Measurements from ENCODE around the gene LGALS3BP.
"Not testable (repeated sequence)": the region's sequence is repeated elsewhere in the genome, so short reads cannot be mapped to it uniquely, and the experiment has no call there.

The LGALS3BP gene

DNA sequence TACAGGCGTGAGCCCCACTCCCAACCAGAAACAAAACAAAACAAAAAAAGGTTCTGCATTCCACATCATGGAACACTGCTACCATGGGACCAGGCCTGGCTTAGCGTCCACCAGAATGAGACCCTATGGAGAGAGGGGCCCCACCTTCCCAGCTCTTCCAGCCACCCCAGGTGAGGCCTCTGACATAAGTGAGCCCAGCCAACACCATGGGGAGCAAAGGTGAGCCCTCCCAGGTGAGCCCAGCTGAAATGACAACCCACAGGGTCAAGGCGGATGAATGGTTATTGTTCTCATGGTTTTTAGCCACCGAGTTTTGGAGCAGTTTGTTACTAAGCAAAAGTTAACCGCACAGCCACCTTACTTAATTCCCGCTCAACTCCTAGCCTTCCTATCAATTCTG is 16.3 kb downstream of the LGALS3BP start:
- DNase-seq (ENCODE audit: low read depth in 2 of 2) = no peak

GRCh38 chr17:78962984-78963348 is 16.8 kb downstream of the LGALS3BP start:
- DNase-seq (ENCODE audit: low read depth in 2 of 2) = not testable (repeated sequence)

GRCh38 chr17:78962345-78962983 is 17.3 kb downstream of the LGALS3BP start:
- DNase-seq (ENCODE audit: low read depth in 2 of 2) = no peak

DNA sequence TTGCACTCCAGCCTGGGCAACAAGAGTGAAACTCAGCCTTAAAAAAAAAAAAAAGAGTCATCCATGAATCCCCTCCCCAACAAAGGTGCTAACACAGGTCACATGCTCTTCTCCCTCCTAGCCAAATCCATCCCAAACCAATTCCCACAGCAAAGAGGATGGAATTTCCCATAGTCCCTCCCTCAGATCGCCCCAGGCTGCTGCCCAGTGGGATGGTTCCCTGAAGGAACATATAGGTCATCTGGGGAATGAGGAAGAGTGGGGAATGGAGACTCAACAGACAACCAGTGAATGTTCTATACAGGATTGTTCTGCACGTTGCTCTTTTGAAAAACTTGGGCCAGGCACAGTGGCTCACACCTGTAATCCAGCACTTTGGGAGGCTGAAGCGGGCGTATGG is 18.2 kb downstream of the LGALS3BP start:
- no peak for DNase-seq (ENCODE audit: low read depth in 2 of 2)

GRCh38 chr17:78960928-78961327 is 18.8 kb downstream of the LGALS3BP start:
- no peak for DNase-seq (ENCODE audit: low read depth in 2 of 2)

DNA sequence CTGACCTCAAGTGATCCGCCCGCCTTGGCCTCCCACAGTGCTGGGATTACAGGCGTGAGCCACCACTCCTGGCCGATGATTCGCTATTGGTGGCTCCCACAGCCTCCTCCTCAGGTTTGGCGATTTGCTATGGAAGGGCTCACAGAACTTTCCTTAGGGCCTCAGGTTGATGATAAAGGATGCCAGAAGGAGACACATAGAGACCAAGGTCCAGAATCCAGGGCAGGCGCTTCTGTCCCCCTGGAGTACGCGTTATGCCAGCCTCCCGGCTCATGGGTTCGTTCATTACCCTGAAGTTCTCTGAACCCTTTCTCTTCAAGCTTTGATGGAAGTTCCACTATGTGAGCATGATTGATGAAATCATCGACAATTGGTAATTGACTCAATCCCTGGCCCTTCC is 19.9 kb downstream of the LGALS3BP start:
- DNase-seq (ENCODE audit: low read depth in 2 of 2) = no peak

- DNase-seq (ENCODE audit: low read depth in 2 of 2) = no peak
Observed at GRCh38 chr17:78958641-78959127, 21.0 kb downstream of the LGALS3BP start.

DNA sequence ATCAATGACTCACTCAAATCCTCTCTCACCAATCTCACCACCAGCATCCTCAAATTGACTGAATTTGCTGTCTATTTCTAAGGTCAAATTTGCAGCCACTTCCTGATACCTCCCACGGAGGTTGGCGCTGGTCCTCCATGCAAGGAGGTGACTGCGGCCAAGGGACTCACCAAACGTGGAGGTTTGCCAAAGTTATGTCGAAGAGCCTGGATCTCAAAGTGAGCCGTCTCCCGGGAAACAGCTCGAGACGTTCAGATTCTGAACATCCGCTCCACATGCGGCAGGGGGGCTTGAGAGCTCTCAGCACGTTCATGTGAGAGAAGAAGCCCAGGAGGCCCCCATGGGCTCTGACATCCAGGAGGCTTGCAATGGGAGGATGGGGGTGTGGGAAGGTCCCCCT is 22.6 kb downstream of the LGALS3BP start:
- DNase-seq (ENCODE audit: low read depth in 2 of 2) = no peak

GRCh38 chr17:78956254-78956653 is 23.5 kb downstream of the LGALS3BP start:
- no peak for DNase-seq (ENCODE audit: low read depth in 2 of 2)

GRCh38 chr17:78954684-78955083 is 25.0 kb downstream of the LGALS3BP start:
- DNase-seq (ENCODE audit: low read depth in 2 of 2) = no peak

DNA sequence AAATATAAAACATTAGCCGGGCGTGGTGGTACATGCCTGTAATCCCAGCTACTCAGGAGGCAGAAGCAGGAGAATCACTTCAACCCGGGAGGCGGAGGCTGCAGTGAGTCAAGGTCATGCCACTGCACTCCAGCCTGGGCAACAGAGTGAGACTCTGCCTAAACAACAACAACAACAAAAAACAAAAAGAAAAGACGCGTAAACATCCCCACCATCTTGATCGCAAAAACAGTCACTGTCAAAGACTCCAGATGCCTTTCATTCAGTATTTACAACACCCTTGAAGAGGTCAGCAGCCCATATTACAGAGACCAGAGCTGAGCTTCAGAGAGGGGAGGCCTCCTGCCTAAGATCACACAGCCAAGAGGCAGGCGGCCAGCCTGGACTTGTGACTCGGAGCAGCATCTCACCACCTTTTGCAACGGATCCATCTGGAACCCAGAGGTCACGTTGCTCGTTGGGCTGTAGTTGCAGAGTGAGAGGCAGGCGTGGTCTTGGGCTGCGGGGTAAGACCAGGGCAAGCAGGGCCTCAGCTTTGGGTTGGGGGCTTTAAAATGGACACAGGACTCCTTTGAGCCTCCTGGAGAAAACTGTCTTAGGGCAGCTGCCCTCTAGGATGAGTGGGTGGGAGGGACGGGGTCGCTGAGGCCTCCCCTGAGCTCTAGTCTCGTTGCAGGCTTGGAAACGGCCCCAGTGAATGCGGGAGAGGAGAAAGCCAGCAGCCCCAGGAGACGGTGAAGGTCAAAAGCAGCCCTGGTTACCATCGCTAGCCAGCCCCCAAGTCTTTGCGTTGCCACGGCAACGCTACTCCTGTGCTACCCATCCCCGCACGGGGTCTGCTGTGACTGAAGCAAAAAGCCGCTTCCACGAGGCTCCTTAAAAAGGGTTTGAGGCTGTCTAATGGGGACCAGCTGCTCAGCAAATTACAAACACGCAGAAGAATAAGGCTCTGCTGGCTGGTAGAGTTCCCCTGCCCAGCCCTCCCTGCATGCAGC is 26.1 kb downstream of the LGALS3BP start:
- no peak for DNase-seq (ENCODE audit: low read depth in 2 of 2)

- DNase-seq (ENCODE audit: low read depth in 2 of 2) = no peak
Observed at GRCh38 chr17:78952706-78953105, 27.0 kb downstream of the LGALS3BP start.

DNA sequence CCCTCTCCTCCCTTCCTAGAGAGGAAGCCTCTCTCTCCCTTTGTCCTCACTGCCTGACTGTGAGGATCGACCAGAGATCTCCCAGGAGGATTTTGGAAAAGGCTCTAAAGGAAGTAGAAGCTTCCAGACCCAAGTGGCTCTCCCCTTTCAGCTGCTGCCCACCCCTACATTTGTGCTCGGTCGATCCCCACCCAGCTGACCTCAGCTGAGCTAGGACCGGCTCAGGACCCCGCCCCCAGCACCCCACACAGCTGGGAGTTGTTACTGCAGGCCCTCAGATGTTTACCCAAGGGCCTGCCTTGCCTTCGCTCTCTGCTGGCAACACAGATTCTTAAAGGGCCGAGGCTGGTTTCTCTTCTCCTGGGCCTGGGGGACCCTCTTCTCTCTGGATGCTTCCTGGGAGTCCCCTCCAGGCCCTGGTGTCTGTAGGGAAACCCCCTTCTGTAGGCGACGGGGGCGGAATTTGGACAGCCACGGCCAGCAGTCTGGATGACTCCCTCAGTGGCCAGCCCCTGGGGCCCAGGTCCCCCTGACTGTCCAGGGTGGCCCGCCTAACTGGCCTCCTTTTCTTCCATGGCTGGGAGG is 27.7 kb downstream of the LGALS3BP start:
- no peak for DNase-seq (ENCODE audit: low read depth in 2 of 2)

GRCh38 chr17:78950870-78951269 is 28.9 kb downstream of the LGALS3BP start:
- DNase-seq (ENCODE audit: low read depth in 2 of 2) = no peak

DNA sequence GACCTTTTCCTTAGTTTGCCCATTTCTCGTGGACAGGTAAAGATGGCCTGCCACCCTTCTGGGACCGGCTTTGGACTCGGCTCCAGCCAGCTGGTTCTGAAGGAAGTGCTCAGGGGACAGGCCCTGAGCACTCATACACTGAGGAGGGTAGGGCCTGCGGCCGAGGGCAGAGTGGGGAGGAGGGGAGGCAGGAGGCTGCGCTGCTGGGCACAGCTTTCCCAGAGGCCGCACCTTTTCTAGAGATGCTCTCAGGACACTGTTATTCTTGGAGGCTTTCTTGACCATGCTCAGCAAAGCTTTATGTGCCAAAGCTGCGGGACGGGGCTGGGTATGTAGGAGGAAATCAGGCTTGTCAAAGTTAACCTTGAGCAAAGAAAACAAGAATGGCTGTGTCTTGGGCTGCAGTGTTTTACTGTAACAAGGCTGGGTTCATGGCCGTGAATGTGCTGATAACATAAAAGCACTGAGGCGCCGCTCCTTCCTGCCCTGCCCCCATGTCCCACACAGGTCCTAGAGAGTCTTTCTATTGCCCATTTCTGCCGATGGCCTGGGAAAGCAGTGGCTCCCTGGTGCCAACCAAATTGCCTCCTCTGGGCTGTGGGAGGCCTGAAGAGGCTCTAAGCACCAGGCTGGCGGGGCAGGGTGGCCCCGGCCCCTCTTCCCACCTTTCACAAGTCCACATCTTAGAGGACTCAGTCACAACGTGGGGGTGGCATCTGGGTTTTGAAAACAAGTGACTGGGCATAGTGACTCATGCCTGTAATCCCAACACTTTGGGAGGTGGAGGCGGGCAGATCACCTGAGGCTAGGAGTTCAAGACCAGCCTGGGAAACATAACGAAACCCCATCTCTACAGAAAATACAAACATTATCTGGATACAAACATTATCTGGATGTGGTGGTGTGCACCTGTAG is 32.2 kb downstream of the LGALS3BP start:
- no peak for DNase-seq (ENCODE audit: low read depth in 2 of 2)

- no peak for DNase-seq (ENCODE audit: low read depth in 2 of 2)
Observed at GRCh38 chr17:78946631-78947030, 33.1 kb downstream of the LGALS3BP start.

- no peak for DNase-seq (ENCODE audit: low read depth in 2 of 2)
Observed at GRCh38 chr17:78946131-78946530, 33.6 kb downstream of the LGALS3BP start.

DNA sequence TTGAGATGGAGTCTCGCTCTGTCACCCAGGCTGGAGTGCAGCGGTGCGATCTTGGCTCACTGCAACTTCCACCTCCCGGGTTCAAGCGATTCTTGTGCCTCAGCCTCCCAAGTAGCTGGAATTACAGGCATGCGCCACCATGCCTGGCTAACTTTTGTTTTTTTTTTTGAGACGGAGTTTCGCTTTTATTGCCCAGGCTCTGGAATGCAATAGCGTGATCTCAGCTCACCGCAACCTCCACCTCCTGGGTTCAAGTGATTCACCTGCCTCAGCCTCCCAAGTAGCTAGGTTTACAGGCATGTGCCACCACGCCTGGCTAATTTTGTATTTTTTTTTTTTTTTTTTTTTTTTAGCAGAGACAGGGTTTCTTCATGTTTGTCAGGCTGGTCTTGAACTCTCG is 34.3 kb downstream of the LGALS3BP start:
- DNase-seq (ENCODE audit: low read depth in 2 of 2) = not testable (repeated sequence)

DNA sequence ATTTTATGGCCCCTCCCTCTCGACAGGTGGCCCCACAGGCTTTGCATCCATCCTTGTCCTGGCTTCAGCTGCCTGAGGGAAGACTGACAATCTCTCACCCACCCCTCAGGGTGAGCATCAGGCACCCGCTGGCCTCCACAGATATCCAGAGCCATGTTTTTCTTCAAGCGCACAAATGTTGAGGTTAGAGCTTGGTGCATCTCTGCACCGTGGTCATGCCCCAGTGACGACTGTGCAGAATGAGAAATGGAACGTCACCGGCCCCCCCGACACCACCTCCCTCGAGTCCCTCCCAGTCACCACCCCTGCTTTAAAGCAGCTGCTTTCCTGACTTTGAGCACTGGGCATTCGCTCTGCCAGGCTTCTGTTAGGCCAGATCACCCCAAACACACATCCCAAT is 34.8 kb downstream of the LGALS3BP start:
- no peak for DNase-seq (ENCODE audit: low read depth in 2 of 2)

DNA sequence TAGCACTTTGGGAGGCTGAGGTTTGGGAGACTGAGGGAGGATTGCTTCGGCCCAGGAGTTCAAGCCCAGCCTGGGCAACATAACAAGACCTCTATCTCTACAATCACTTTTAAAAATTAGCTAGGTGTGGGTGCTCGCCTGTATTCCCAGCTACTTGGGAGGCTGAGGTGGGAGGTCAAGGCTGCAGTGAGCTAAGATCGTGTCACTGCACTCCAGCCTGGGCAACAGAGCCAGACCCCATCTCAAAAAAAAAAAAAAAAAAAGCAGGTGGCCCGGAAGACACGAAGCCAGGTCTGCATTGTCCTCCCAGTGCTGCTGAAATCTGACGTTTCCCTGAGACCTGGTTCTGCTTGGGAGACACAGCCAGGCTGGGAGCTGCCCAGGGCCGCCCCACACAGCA is 35.7 kb downstream of the LGALS3BP start:
- no peak for DNase-seq (ENCODE audit: low read depth in 2 of 2)

- DNase-seq (ENCODE audit: low read depth in 2 of 2) = no peak
Observed at GRCh38 chr17:78940708-78941107, 39.0 kb downstream of the LGALS3BP start.

DNA sequence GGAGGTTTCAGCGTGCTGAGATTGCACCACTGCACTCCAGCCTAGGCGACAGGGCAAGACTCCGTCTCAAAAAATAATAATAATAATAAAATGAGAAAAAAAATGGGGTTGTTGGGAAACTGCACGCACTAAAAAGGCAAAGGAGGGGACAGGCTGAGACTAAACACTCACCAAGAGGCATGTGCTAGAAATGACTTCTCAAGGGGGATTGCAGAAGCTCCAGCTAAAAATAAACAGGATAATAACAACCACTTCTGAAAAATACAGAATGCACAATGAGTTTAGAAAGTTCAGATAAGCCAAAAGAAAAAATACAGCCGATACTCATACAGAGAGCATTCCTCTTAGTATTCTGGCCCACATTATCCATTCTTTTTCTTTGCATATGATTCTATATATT is 39.5 kb downstream of the LGALS3BP start:
- no peak for DNase-seq (ENCODE audit: low read depth in 2 of 2)
